GM23338 (cell line): ENCODE measurements around the gene UBR2. TPM values are rescaled to one million over a fixed set of nuclear protein-coding genes. Genes with fewer than 3 reads are reported as not detected.

ENCODE experiments used
- ATAC-seq: fragments of 200-7000 bp; cut with Tn5 transposase; 3 replicates; pipeline ENCODE4 v1.9.1; 2020
- DNase-seq: peaks from one replicate; pipeline ENCODE4 v3.0.0-alpha.2; 2015; ENCODE audit warnings: low spot score
- H2AFZ ChIP-seq: fragments of 200-600 bp; sonication (generic); 2 replicates; pipeline ENCODE4 v1.8.0; 2016; ENCODE audit warnings: antibody characterized with exemption, mild to moderate bottlenecking, moderate library complexity
- H3F3A ChIP-seq: fragments of 200-600 bp; sonication (generic); replicated peaks from 2 replicates; pipeline ENCODE4 v1.8.0; 2017; ENCODE audit warnings: antibody characterized with exemption, mixed run types, low read depth
- H3K27ac ChIP-seq: fragments of 200-600 bp; sonication (generic); 2 replicates; pipeline ENCODE4 v1.6.1; 2016; ENCODE audit warnings: low read depth
- H3K27me3 ChIP-seq: fragments of 200-600 bp; sonication (generic); 2 replicates; pipeline ENCODE4 v1.8.0; 2016; ENCODE audit warnings: mild to moderate bottlenecking, mixed run types, moderate library complexity; ENCODE audit not compliant: insufficient read depth
- H3K36me3 ChIP-seq: fragments of 200-600 bp; sonication (generic); 2 replicates; pipeline ENCODE4 v1.8.0; 2016; ENCODE audit warnings: mild to moderate bottlenecking; ENCODE audit not compliant: insufficient read depth
- H3K4me1 ChIP-seq: fragments of 200-600 bp; sonication (generic); 2 replicates; pipeline ENCODE4 v1.8.0; 2016; ENCODE audit warnings: mild to moderate bottlenecking, moderate library complexity; ENCODE audit not compliant: insufficient read depth
- H3K4me2 ChIP-seq: fragments of 200-600 bp; sonication (generic); 2 replicates; pipeline ENCODE4 v1.7.1; 2017; ENCODE audit warnings: mixed run types
- H3K4me3 ChIP-seq: fragments of 200-600 bp; sonication (generic); 2 replicates; pipeline ENCODE4 v1.6.1; 2016; ENCODE audit warnings: mixed run types
- H3K79me2 ChIP-seq: fragments of 200-600 bp; sonication (generic); replicated peaks from 2 replicates; pipeline ENCODE4 v1.8.0; 2017; ENCODE audit warnings: mild to moderate bottlenecking; ENCODE audit not compliant: insufficient read depth
- H3K9me2 ChIP-seq: fragments of 200-600 bp; sonication (generic); 2 replicates; pipeline ENCODE4 v1.8.0; 2017; ENCODE audit not compliant: insufficient read depth
- H4K20me1 ChIP-seq: fragments of 200-600 bp; sonication (generic); replicated peaks from 2 replicates; pipeline ENCODE4 v1.8.0; 2017; ENCODE audit warnings: mild to moderate bottlenecking; ENCODE audit not compliant: insufficient read depth
- H3K27ac Mint-ChIP-seq: 2 replicates; pipeline ENCODE4 v1.8.0; 2020; ENCODE audit warnings: inconsistent platforms, mild to moderate bottlenecking, moderate library complexity, mixed read lengths
- H3K27me3 Mint-ChIP-seq: 3 replicates; pipeline ENCODE4 v1.8.0; 2022; ENCODE audit warnings: low read depth, mild to moderate bottlenecking, moderate library complexity, mixed read lengths, inconsistent platforms; ENCODE audit not compliant: insufficient read depth, poor library complexity
- H3K36me3 Mint-ChIP-seq: 3 replicates; pipeline ENCODE4 v1.8.0; 2021; ENCODE audit warnings: low read depth, mild to moderate bottlenecking, inconsistent platforms, moderate library complexity, mixed read lengths
- H3K4me1 Mint-ChIP-seq: 3 replicates; pipeline ENCODE4 v1.8.0; 2020; ENCODE audit warnings: mild to moderate bottlenecking, inconsistent platforms, mixed read lengths
- H3K4me3 Mint-ChIP-seq: 3 replicates; pipeline ENCODE4 v1.8.0; 2021; ENCODE audit warnings: moderate library complexity, mild to moderate bottlenecking, inconsistent platforms, mixed read lengths
- H3K9me3 Mint-ChIP-seq: 3 replicates; pipeline ENCODE4 v1.8.0; 2020; ENCODE audit warnings: moderate library complexity, mild to moderate bottlenecking, inconsistent platforms, mixed read lengths
- CREB1 ChIP-seq: fragments of 250-450 bp; sonication (Bioruptor Pico); IDR thresholded peaks from 2 replicates; pipeline ENCODE4 v1.5.0; 2020; ENCODE audit warnings: low read depth, mild to moderate bottlenecking, moderate library complexity
- CTCF ChIP-seq, 2 experiments: fragments of 200-600 bp in 1 of 2; sonication (generic) in 1 of 2; conservative IDR thresholded peaks; 2 replicates each; pipeline versions ENCODE4 v1.5.1 to v1.6.1; 2016 to 2017; ENCODE audit warnings: antibody characterized with exemption in 2 of 2, low read depth in 2 of 2, mild to moderate bottlenecking in 2 of 2, moderate library complexity in 1 of 2
- EZH2 ChIP-seq: fragments of 200-600 bp; sonication (generic); IDR thresholded peaks from one replicate; pipeline ENCODE4 v1.8.0; 2017; ENCODE audit warnings: antibody characterized with exemption, mild to moderate bottlenecking, low read depth; ENCODE audit not compliant: unreplicated experiment
- EZH2phosphoT487 ChIP-seq: fragments of 200-600 bp; sonication (generic); IDR thresholded peaks from one replicate; pipeline ENCODE4 v1.8.1; 2018; ENCODE audit warnings: antibody characterized with exemption; ENCODE audit not compliant: unreplicated experiment
- JUNB ChIP-seq: IDR thresholded peaks from one replicate; pipeline ENCODE4 v1.6.1; 2016; ENCODE audit warnings: antibody characterized with exemption; ENCODE audit not compliant: unreplicated experiment
- POLR2AphosphoS5 ChIP-seq: IDR thresholded peaks from 2 replicates; pipeline ENCODE4 v1.6.1; 2016; ENCODE audit warnings: antibody characterized with exemption, low read depth
- ZNF331 ChIP-seq: fragments of 250-450 bp; sonication (Bioruptor Pico); IDR thresholded peaks from 2 replicates; pipeline ENCODE4 v1.5.0; 2020; ENCODE audit warnings: low read depth, mild to moderate bottlenecking, moderate library complexity
- ZNF462 ChIP-seq: fragments of 250-450 bp; sonication (Bioruptor Pico); IDR thresholded peaks from 2 replicates; pipeline ENCODE4 v1.5.0; 2020; ENCODE audit warnings: mild to moderate bottlenecking, moderate library complexity
- polyA plus RNA-seq: library from polyadenylated mRNA; unstranded; fragments of >200 nt; fragmentation: Nextera tagmentation; extraction: Ambion mirVana; gene quantifications from 2 replicates; pipeline ENCODE4 v1.2.1, GENCODE V29; 2016
- total RNA-seq: library from RNA; depleted of rRNA; stranded (reverse); fragments of >200 nt; shearing (Covaris generic); gene quantifications from 2 replicates; pipeline ENCODE4 v1.2.3, GENCODE V29; 2014

UBR2 gene
- total and polyA plus RNA-seq, 2 experiments from 2014 or later: 6.7 to 21.2 TPM

DNA sequence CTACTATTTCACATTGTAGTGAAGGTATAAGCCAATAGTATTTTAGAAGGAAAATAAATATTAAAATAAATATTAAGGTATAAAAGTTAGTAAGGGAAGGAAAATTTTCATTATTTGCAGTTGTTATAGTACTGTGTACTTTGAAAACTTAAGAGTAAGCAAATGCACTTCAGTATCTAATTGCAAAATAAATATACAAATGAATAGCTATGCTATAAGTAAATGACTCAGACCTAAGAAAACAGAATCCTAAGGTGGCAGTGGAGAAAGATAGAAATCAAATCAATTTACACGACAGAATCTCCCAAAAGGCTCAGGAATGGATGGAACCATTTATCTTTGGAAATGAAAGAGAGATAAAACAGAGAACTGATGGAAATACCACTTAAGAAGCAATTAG lies 24.7 kb upstream of the UBR2 start:
- Mint-ChIP-seq H3K27me3 (no peaks in the 10 kb centered on the region), H3K4me3 (no peak overlapping the region), H3K36me3 (no peaks in the 10 kb centered on the region), H3K9me3 (no peaks in the 10 kb centered on the region), H3K27ac (no peak overlapping the region), H3K4me1 (no peaks in the 10 kb centered on the region; the same call in 2 of the 3 replicates)
- no peak for ATAC-seq
- H3K36me3 ChIP-seq: no peaks in the 10 kb centered on the region
- no peaks in the 10 kb centered on the region for H3K27me3 ChIP-seq
- no peak for DNase-seq
- H3K79me2 ChIP-seq: no peaks in the 10 kb centered on the region
- TF ChIP-seq EZH2phosphoT487 (no peak), JUNB (no peak), ZNF331 (CRISPR knock-in tag) (no peak), POLR2AphosphoS5 (no peak), EZH2 (no peak), CTCF (conservative IDR thresholded peaks at IDR 0.05; ENCODE audit: low read depth in 2 of 2) (no peak), CREB1 (no peak), ZNF462 (CRISPR knock-in tag) (no peak)
- H3K4me1 ChIP-seq: no peaks in the 10 kb centered on the region
- no peaks in the 10 kb centered on the region for H3K9me2 ChIP-seq
- no peak overlapping the region for H3K4me3 ChIP-seq
- no peak overlapping the region for H2AFZ ChIP-seq
- no peaks in the 10 kb centered on the region for H4K20me1 ChIP-seq
- H3K4me2 ChIP-seq: no peak overlapping the region
- no peaks in the 10 kb centered on the region for H3F3A ChIP-seq
- no peak overlapping the region for H3K27ac ChIP-seq
